Fibroblast of skin of back (primary cell): Measurements from ENCODE around the gene DNHD1.

Experiments
- DNase-seq: peaks from one replicate; pipeline ENCODE4 v3.0.0-alpha.2; 2013

The DNHD1 gene

DNA sequence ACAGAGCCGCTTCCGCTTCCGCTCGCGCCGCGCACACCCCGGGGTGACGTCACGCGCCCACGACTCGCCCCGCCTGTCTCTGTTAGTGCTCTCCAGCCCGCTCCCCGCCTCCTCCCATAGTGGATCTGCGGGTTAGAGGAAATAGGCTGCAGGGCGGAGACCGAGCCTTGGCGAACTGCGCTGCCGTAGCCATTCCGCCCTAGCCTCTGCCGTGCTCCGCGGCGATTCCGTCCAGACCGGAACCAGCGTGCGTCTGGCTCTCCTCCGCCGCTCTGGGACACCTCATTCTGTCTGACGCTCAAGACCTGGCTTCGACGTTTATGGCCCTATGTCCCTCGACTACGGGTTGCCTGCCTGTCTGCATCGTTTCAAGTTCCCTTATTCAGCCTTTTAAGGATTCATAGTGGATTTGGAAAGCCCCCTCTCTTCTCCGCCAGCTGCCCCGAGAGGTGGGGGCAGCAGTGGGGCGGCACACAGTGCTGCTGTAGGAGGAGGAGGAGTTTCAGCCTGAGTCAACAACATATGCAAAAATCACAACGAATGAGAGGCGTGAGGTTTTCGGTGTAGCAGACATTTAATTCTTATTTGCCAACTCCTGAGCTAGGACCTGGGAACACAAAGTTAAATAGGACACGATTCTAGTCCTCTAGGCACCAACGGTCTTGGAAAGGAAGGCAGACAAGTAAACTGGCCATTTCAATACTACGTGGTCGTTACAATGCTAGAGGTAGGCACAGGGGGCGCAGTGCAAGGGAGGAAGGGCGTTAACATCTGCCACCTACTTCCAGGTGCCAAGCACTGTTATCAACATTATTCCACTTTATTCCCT, 115.3 kb downstream of the DNHD1 start, which contains the start of gene TAF10:
Gene TAF10, minus strand, starts transcription at position 4 of the 829 bp plus-strand sequence. CDS start 27 bp downstream, outside the sequence.
- DNase-seq = peak; percentile 97

DNA sequence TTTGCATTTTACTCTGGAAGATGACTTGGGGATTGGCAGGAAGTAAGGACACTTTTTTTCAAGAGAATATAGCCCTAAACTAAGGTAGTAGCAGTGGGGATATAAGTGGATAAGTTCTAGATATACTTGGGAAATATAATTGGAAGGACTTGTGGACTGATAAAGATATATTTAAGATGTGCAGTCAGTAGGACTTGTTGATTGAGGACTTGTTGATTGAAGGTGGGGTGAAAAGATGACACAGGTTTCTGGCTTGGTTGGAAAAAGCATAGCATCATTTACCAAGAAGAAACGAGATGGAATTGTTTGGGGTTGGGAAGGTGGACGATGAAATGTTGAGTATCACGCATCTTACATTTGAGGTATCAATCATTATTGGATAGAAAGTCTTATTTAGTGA, 116.4 kb downstream of the DNHD1 start:
- no peak for DNase-seq

DNA sequence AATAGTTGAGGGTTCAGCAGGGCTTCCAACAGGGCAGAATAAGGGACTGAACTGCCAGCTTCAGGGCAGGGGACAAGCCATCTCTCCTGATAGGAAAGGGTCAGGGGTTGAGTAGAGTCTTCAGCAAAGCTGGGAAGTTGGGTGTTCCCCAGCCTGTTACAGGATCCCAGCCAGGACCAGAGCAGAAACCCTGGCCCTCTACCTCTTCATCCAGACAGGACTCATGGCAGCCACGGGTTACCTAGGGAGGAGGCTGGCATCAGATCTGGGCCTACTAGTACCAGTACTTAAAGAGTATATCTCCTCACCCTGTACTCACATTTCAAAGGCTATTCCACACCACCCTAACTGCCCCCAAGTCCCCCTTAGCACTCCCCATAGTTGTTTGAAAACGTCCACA, 117.4 kb downstream of the DNHD1 start:
- DNase-seq = no peak

DNA sequence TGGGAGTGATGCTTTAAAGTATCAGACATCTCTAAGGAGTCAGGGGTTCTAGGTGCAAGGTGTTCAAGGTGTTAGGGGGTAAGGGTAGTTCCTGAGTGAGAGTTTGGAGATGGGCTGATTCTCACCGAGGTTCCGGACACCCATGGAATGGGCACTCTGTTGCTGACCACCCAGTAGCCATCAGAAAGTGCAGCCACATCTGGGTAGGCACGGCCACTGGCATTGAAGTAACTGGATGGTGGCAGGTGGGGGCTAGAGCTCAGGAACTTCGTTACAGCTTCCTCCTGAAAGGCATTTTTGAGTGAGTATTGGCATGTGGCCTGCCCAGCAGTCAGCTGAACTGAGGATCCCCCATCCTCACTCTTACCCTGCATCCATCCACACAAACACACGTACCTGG, 118.0 kb downstream of the DNHD1 start:
- no peak for DNase-seq

DNA sequence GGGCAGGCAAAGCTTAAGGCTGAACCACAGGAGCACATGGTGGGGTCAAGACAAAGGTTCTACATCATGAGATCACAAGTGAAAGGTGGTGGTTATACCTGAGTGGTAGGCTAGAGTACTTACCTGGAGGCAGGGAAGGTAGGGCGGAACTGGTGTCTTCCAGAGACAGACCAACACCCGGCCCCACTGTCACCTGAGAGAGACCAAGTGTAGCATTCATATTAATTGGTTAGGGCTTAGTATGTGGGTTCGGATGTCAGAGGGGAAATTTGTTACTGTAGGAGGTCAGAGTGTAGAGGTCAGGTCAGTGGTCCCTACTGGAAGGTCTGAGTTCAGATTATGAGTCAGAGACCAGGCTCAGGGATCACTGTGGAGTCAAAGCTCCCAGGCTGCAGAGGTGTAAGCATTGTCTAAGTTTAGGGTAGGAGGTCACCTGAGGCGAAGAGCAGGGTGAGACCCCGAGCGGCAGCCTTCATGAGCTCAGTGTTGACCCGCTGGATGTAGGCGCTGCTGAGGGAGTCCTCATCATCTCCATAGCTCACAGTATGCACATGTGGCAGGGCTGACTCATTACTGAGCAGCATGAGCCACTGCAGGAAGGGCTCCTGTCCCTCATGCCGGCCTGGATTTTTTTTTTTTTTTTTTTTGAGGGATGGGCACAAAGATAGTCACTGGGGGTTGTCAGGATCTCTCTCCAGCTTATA, 119.0 kb downstream of the DNHD1 start:
- peak; percentile 44 for DNase-seq

DNA sequence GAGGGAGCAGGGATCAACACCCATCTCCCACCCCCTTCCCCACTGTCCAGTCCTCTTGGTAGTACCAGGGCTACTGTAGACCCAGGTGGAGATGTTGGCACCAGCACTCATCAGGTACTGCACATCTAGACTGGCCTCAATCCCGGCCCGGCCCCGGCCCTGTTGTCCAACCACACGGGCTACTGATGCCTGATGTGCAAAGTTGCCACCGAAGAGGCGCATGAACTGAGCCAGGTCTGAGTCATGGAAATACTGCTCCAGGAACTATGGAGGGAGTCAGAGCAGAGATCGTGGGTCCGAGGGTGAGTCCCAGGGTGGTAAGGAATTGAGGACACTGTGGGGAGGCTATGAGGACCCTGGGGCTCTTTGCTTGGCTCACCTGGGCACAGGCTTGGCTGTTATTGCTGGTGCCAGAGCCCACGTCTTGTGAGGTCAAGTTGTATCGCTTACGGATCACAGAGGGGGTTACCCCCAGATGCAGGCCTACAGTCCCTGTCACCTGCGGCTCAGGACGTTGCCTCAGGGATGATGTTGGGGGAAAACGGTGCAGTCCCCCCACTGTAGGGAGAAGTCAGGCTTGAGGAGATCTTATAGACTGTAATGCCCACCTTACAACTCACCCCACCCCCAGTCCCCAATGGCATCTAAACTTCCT, 119.6 kb downstream of the DNHD1 start:
- no peak for DNase-seq

DNA sequence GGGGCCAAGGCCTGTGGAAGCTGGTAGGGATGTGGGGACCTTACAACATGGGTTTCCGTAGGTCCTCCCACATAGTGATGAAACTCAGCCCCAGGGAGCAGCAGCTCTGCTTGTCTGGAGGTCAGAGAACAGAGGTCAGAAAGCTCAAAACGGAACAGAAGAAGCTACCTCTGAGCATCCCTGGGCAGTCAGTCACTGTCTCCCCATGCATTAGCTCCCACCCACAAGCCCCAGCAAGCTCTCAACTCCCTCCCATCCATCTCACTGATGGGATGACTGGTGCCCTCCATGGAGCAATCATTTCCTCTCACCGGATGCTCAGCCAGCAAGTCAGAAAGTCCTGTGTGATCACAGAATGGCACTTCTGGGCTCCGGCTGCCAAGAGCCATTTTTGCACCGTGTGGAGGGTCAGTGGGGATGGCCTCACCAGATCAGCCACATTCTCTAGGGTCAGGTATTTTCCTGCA, 120.3 kb downstream of the DNHD1 start:
- DNase-seq = no peak

DNA sequence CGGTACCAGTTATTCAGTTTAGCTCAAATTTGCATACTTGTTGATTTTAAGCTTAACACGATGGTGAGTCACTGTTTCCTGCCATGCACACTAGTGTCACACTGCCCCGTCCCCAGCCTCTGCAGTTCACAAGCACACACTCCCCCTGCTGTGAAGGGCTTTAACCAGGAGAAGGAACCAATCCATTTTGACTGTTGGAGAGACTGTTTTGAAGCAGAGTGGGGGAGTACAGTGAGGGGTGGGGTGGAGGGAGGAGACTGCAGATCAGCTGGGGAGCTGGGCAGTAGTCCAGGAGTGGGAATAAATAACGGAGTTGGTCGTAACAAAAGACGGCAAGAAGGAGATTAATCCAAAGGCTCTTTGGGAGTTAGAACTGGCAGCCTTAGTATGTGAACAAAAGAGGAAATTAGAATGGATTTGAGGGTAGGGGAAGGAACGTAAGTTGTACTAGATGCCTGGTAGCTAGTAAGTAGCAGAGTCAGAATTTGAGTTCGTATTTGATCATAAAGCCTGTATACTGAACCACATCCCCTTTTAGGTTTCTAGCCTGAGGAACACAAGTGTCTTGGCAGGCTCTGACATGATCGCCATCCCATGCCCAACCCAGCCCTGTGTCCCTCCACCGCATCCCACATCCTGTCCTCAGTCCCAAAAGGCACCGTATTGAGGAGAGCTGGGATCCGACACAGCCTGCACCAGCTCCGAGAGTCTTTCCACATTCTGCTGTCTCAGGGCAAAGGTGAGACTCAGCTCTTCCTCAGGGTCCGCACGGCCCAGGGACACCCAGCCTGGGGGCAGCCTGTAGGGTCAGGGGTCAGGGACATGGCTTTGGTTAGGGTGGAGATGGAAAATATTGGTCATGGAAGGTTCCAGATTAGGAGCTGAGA, 121.3 kb downstream of the DNHD1 start:
- DNase-seq = peak; percentile 84

DNA sequence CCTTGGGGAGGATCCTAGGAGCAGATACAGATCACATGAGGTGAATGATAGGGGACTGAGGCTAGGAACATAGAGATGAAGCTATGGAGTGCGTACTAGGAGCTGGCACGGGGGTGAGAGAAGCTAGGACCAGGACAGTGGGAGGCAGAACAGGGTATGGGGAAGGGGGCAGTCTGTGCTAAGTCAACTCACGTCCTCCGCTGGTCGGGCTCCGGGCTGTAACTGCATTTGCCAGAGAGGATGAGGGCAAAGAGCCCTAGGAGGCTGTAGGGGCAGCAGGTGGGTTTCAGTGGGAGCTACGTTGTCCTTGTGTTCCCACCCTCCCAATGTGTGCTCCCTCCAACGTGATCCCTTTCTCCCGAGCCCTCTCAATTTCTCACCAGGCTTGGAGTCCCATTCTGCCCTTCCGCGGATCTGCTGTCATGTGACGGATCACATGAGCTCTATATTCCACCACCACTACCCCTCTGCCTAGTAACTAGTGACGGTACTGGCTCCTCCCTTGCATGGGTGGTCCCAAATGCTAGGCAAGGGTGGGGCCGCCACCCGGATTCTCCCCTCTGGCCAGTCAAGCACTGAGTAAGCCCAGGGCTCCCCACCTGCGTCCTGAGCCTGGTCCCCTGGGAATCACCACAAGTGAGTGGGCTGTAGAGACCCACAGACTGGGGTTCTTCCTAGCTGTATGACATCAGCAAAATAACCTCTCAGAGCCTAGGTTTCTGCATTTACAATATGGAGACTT, 122.1 kb downstream of the DNHD1 start, which contains the start of gene TPP1:
Gene TPP1, minus strand, starts transcription at position 419 of the 742 bp plus-strand sequence. Its CDS starts 22 bp downstream, at position 397.
- peak; percentile 95 for DNase-seq

DNA sequence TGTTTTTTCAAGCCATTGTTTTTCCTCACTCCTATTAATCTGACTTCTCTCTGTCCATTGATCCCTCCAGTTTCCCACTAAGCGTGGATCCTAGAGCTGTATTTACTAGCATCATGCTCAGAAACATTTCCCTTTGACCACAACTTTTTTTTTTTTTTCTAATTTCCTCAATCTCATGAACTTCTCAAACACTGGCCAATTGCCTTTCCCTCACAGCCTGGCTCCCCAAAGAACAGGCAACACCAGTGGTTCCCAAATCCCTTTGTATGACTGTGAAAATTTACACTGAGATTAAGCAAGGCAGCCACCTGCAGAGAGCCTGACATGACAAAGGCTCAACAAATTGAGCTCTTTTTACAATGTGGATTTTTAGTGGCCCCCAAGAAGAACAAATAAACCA, 123.6 kb downstream of the DNHD1 start:
- DNase-seq = no peak
